ENCODE results near the gene TP53I13. TPM values are rescaled to one million over a fixed set of nuclear protein-coding genes. Genes with fewer than 3 reads are reported as not detected.

Gene TP53I13
- total RNA-seq, 1 experiment from 2014 or later, result 28.1 TPM

GRCh38 chr17:29573871-29574731 is 5.6 kb downstream of the TP53I13 start:
- H3K79me1 ChIP-seq (ENCODE audit: insufficient read depth, low read depth, low read length, poor library complexity, severe bottlenecking), result no peaks in the 10 kb centered on the region
- no peak overlapping the region for H2AFZ ChIP-seq (ENCODE audit: low read length)
- no peak for DNase-seq
- no peak for TF ChIP-seq CTCF (conservative IDR thresholded peaks at IDR 0.05)
- no peak overlapping the region for H4K91ac ChIP-seq (ENCODE audit: insufficient read length, low read depth, low read length)
- no peaks in the 10 kb centered on the region; the same call in 1 of the 2 replicates for H3K27me3 ChIP-seq (ENCODE audit: insufficient read depth, low read length)
- no peak overlapping the region for H3K14ac ChIP-seq (ENCODE audit: insufficient read depth, low read length)
- no peak overlapping the region for H3K4me2 ChIP-seq (ENCODE audit: insufficient read depth, insufficient read length, low read length)
- H3T11ph ChIP-seq (ENCODE audit: low read length), result no peak overlapping the region
- no peaks in the 10 kb centered on the region for H3K4me1 ChIP-seq (ENCODE audit: insufficient read depth, low read length)
- Mint-ChIP-seq H3K4me3 (no peak overlapping the region), H3K4me1 (peaks cover 5 to 13% of the 10 kb centered on the region in 2 experiments), H3K9me3 (no peaks in the 10 kb centered on the region), H3K36me3 (ENCODE audit: insufficient read depth in 1 of 3, low read depth in 3 of 3) (peaks cover 10 to 52% (median 41%) of the 10 kb centered on the region in 3 experiments; a peak in 6 of 7 replicates), H3K27ac (peak overlapping the region in 1 of 3 experiments; percentile 28; a peak in 1 of 7 replicates), H3K27me3 (ENCODE audit: low read depth) (peaks cover 13% of the 10 kb centered on the region)
- peaks cover 2% of the 10 kb centered on the region for H4K20me1 ChIP-seq (ENCODE audit: control insufficient read depth, insufficient read depth, insufficient read length)
- H3K27ac ChIP-seq (ENCODE audit: insufficient read length, low read depth, low read length), result no peak overlapping the region
- no peak overlapping the region for H2BK120ac ChIP-seq (ENCODE audit: low read depth, low read length, poor library complexity, severe bottlenecking)
- H3K79me2 ChIP-seq (ENCODE audit: insufficient read depth, low read length), result no peaks in the 10 kb centered on the region
- H2BK12ac ChIP-seq (ENCODE audit: insufficient read length, low read depth, low read length), result no peak overlapping the region
- H3K18ac ChIP-seq (ENCODE audit: insufficient read length, low read depth, low read length), result no peak overlapping the region
- no peak overlapping the region for H2BK20ac ChIP-seq (ENCODE audit: low read depth, low read length, poor library complexity, severe bottlenecking)
- H2BK15ac ChIP-seq (ENCODE audit: low read depth, low read length), result no peak overlapping the region
- H3K23me2 ChIP-seq (ENCODE audit: insufficient read length, low read depth, low read length, poor library complexity, severe bottlenecking), result peaks cover 4% of the 10 kb centered on the region
- WGBS (ENCODE audit: extremely low coverage, insufficient read length, low lambda C conversion rate), result no CpG with 5 or more reads among the region's 14 CpGs
- H2BK5ac ChIP-seq (ENCODE audit: insufficient read length, low read length), result no peak overlapping the region
- H3K9ac ChIP-seq (ENCODE audit: extremely low read depth, insufficient read length, low read length), result no peak overlapping the region
- H4K8ac ChIP-seq (replicated peaks; ENCODE audit: insufficient read length, low read depth, low read length), result no peak overlapping the region
- no peak overlapping the region for H3K4ac ChIP-seq (ENCODE audit: low read depth, low read length)
- no peaks in the 10 kb centered on the region for H3K9me3 ChIP-seq (ENCODE audit: control insufficient read depth, low read depth, low read length)
- H2AK5ac ChIP-seq (ENCODE audit: insufficient read length, low read length), result no peak overlapping the region
- no peak overlapping the region for H4K5ac ChIP-seq (ENCODE audit: insufficient read length, low read depth, low read length)
- no peak overlapping the region for H3K56ac ChIP-seq (ENCODE audit: insufficient read length, low read depth, low read length)
- no peak overlapping the region for H3K23ac ChIP-seq (ENCODE audit: insufficient read length, low read depth, low read length)

All from H9 (cell line).